GM12878 (cell line): Measurements from ENCODE around the gene ZNF106. TPM values are rescaled to one million over a fixed set of nuclear protein-coding genes. Genes with fewer than 3 reads are reported as not detected.

Experiments used
- ATAC-seq: fragments of 200-7000 bp; cut with Tn5 transposase; 3 replicates; pipeline ENCODE4 v1.9.1; 2020; ENCODE audit warnings: mild to moderate bottlenecking, moderate library complexity
- BruUV-seq: library from RNA; stranded (reverse); fragments of 400-500 nt; replicated peaks from 2 replicates; lab custom pipeline; 2021; lab: Mats Ljungman, UMichigan
- CTCF ChIA-PET: fragments of 300-600 bp; sonication (Branson Sonifier 250); formaldehyde crosslinking; extraction: SDS; loops from one replicate; lab custom pipeline; 2021; ENCODE audit warnings: inconsistent platforms; lab: Yijun Ruan, JAX
- POLR2A ChIA-PET: fragments of 350-600 bp; formaldehyde crosslinking; extraction: SDS; loops from one replicate; lab custom pipeline; 2021; ENCODE audit warnings: inconsistent platforms; lab: Charles Lee
- RAD21 ChIA-PET: fragments of 300-600 bp; sonication (Branson Sonifier 250); formaldehyde crosslinking; loops from one replicate; lab custom pipeline; 2023; ENCODE audit warnings: antibody characterized with exemption; ENCODE audit not compliant: unreplicated experiment; lab: Charles Lee
- SMC1A ChIA-PET: fragments of 300-600 bp; sonication (Branson Sonifier 250); formaldehyde crosslinking; loops from one replicate; lab custom pipeline; 2023; ENCODE audit not compliant: unreplicated experiment, uncharacterized antibody; lab: Charles Lee
- DNase-seq: peaks from one replicate; pipeline ENCODE4 v3.0.0-alpha.2; 2011; ENCODE audit warnings: low read depth, low spot score
- FAIRE-seq: peaks from 3 replicates; lab custom pipeline; 2011; peaks lifted over from hg19 to GRCh38; lab: Jason Lieb, UNC
- H2AFZ ChIP-seq: 2 replicates; pipeline ENCODE4 v1.6.0; 2011; ENCODE audit warnings: low read depth, low read length, control low read depth; ENCODE audit not compliant: control insufficient read depth
- H3K27ac ChIP-seq: 2 replicates; pipeline ENCODE4 v1.5.1; 2011; ENCODE audit warnings: control low read depth; ENCODE audit not compliant: control insufficient read depth, insufficient read depth
- H3K27me3 ChIP-seq, 2 experiments: replicated peaks in 1 of 2; 2 replicates each; pipeline versions ENCODE4 v1.6.0 to v1.6.1; 2011; ENCODE audit warnings: low read length in 1 of 2; ENCODE audit not compliant: control insufficient read depth in 2 of 2, insufficient read depth in 2 of 2
- H3K36me3 ChIP-seq, 2 experiments: 2 replicates each; pipeline ENCODE4 v1.5.1; 2011; ENCODE audit warnings: low read length in 1 of 2; ENCODE audit not compliant: control insufficient read depth in 2 of 2, insufficient read depth in 2 of 2
- H3K4me1 ChIP-seq: 2 replicates; pipeline ENCODE4 v1.6.1; 2011; ENCODE audit warnings: mild to moderate bottlenecking, low read length, moderate library complexity, mixed read lengths; ENCODE audit not compliant: control insufficient read depth, insufficient read depth
- H3K4me2 ChIP-seq: 2 replicates; pipeline ENCODE4 v1.6.0; 2011; ENCODE audit warnings: control low read depth; ENCODE audit not compliant: control insufficient read depth, insufficient read depth
- H3K4me3 ChIP-seq: fragments of 200-600 bp; sonication (generic); 2 replicates; pipeline ENCODE4 v1.5.1; 2016
- H3K79me2 ChIP-seq: 2 replicates; pipeline ENCODE4 v1.6.0; 2011; ENCODE audit warnings: low read length; ENCODE audit not compliant: control insufficient read depth, insufficient read depth
- H3K9ac ChIP-seq: 2 replicates; pipeline ENCODE4 v1.8.0; 2011; ENCODE audit warnings: low read length, control low read depth, mixed read lengths; ENCODE audit not compliant: control insufficient read depth, insufficient read depth
- H3K9me3 ChIP-seq: replicated peaks from 3 replicates; pipeline ENCODE4 v1.5.1; 2011; ENCODE audit warnings: mild to moderate bottlenecking, low read length; ENCODE audit not compliant: control insufficient read depth, insufficient read depth
- H4K20me1 ChIP-seq: 2 replicates; pipeline ENCODE4 v1.6.0; 2011; ENCODE audit not compliant: control insufficient read depth, insufficient read depth
- CHD4 ChIP-seq: fragments of 200-600 bp; sonication (generic); IDR thresholded peaks from 2 replicates; pipeline ENCODE4 v1.6.1; 2016; ENCODE audit warnings: mild to moderate bottlenecking
- JUNB ChIP-seq: IDR thresholded peaks from 2 replicates; pipeline ENCODE4 v1.6.1; 2016; ENCODE audit warnings: antibody characterized with exemption, mild to moderate bottlenecking
- KAT2A ChIP-seq: conservative IDR thresholded peaks from 2 replicates; pipeline ENCODE4 v1.6.1; 2011; ENCODE audit warnings: low read depth, low read length; ENCODE audit not compliant: control insufficient read depth
- NFYB ChIP-seq: IDR thresholded peaks from 2 replicates; pipeline ENCODE4 v1.6.1; 2011; ENCODE audit warnings: low read depth, mild to moderate bottlenecking, low read length, improper control_type of control experiment, moderate library complexity; ENCODE audit not compliant: insufficient read depth
- RB1 ChIP-seq: fragments of 450-650 bp; formaldehyde crosslinking; IDR thresholded peaks from 2 replicates; pipeline ENCODE4 v1.6.1; 2017; ENCODE audit warnings: mild to moderate bottlenecking, borderline replicate concordance
- SPI1 ChIP-seq: IDR thresholded peaks from 2 replicates; pipeline ENCODE4 v1.6.1; 2011; ENCODE audit warnings: low read depth, mild to moderate bottlenecking, low read length, moderate library complexity, borderline replicate concordance; ENCODE audit not compliant: insufficient read depth
- SRF ChIP-seq, 2 experiments: IDR thresholded peaks; 2 replicates each; pipeline ENCODE4 v1.6.1; 2011; ENCODE audit warnings: low read depth in 2 of 2, low read length in 2 of 2, mild to moderate bottlenecking in 1 of 2, moderate library complexity in 1 of 2
- ZBTB11 ChIP-seq: fragments of 450-650 bp; formaldehyde crosslinking; IDR thresholded peaks from 2 replicates; pipeline ENCODE4 v1.5.0; 2022; ENCODE audit warnings: mild to moderate bottlenecking, missing genetic modification characterization
- ZBTB33 ChIP-seq: fragments of 450-650 bp; IDR thresholded peaks from 2 replicates; pipeline ENCODE4 v1.6.1; 2017; ENCODE audit warnings: mild to moderate bottlenecking
- ZNF622 ChIP-seq: fragments of 450-650 bp; IDR thresholded peaks from 2 replicates; pipeline ENCODE4 v1.6.1; 2017; ENCODE audit warnings: mild to moderate bottlenecking, inconsistent platforms
- WGBS: methylation state at CpG from one replicate; pipeline ENCODE4 v1.1.6; 2016; ENCODE audit warnings: low lambda C conversion rate; ENCODE audit not compliant: insufficient replicate concordance, insufficient coverage; ENCODE audit errors: missing lambda C conversion rate; 5-methylcytosine and 5-hydroxymethylcytosine counted together
- in situ Hi-C: fragments of 300-500 bp; cut with MboI; formaldehyde crosslinking; loops from 9 replicates; pipeline ENCODE4 v1.14.3; 2018; ENCODE audit warnings: mixed read lengths
- intact Hi-C: fragments of 100-400 bp; cut with micrococcal nuclease; formaldehyde crosslinking; loops from one replicate; pipeline ENCODE4 v1.14.2; 2022; ENCODE audit not compliant: unreplicated experiment
- polyA plus RNA-seq, 11 experiments: library from polyadenylated mRNA; depleted of rRNA in 4 of 11; unstranded in 6 of 11; stranded (reverse) in 5 of 11; fragments of >200 nt; fragmentation: Nextera tagmentation in 4 of 11; fragmentation: Illumina TruSeq in 1 of 11; extraction: Ambion mirVana in 4 of 11; extraction: Trizol in 1 of 11; gene quantifications; 1 replicate in 1 of 11; 2 replicates in 10 of 11; pipeline versions ENCODE4 v1.2.1 to v1.2.3, GENCODE V29; 2011 to 2016; ENCODE audit warnings: inconsistent platforms in 2 of 11, missing spikeins in 2 of 11, low read depth in 1 of 11
- total RNA-seq, 4 experiments: library from RNA; depleted of rRNA in 3 of 4; stranded (reverse); fragments of >200 nt in 3 of 4; fragmentation: Illumina TruSeq in 1 of 4; extraction: Trizol in 1 of 4; gene quantifications; 2 replicates each; pipeline versions ENCODE4 v1.2.1 to v1.2.3, GENCODE V29; 2013 to 2021

Gene ZNF106
- total and polyA plus RNA-seq, 10 of the 15 experiments (the other 5 are each of a cell fraction or from before 2014, with no cell fraction given) = 10.7 to 45.3 (median 32.5) TPM

- peak; percentile 13 for ATAC-seq
- Histone ChIP-seq H3K9me3 (no peaks in the 10 kb centered on the region), H3K4me2 (peak overlapping the region; percentile 89), H4K20me1 (no peaks in the 10 kb centered on the region), H3K4me1 (peaks cover 12% of the 10 kb centered on the region), H3K79me2 (peaks cover 42% of the 10 kb centered on the region), H3K9ac (peak overlapping the region; percentile 90), H3K36me3 (no peaks in the 10 kb centered on the region), H3K27me3 (no peaks in the 10 kb centered on the region), H3K27ac (peak overlapping the region; percentile 98), H2AFZ (peak overlapping the region; percentile 91)
- in situ Hi-C loops (no loop called here), intact Hi-C loops (no loop called here)
- no peak for DNase-seq
- ChIA-PET SMC1A (interaction anchor here (1.2 to 3.0 kb wide), 9 partner anchors 9 to 162 kb away, joined by 3 to 14 read pairs (median 5); no protein-coding TSS in a partner anchor), POLR2A (interaction anchor here (0.6 to 2.8 kb wide), 10 partner anchors 10 to 217 kb away, joined by 3 to 23 read pairs (median 5); partner anchors contain the start of genes GANC, HAUS2, LRRC57 and STARD9)
- no peak for TF ChIP-seq ZNF622
- TF ChIP-seq, all 136 proteins: peak for 0
- TSS peak; percentile 73 for BruUV-seq
- H3K4me3 ChIP-seq = peak overlapping the region; percentile 98
- RAD21 ChIA-PET = interaction anchor here (1.0 to 2.5 kb wide), 3 partner anchors 11 to 85 kb away, joined by 4 to 17 read pairs (median 5); partner anchors contain the start of gene STARD9
- CTCF ChIA-PET = interaction anchor here (0.7 to 1.0 kb wide), 3 partner anchors 23 to 116 kb away, joined by 3 to 4 read pairs (median 3); no protein-coding TSS in a partner anchor
- no peak for FAIRE-seq
- 0% methylated on average over 11 of the region's 11 CpGs for WGBS
Measured at GRCh38 chr15:42490291-42490670, 660 bp downstream of the ZNF106 start.

GRCh38 chr15:42483677-42484076, 7.3 kb downstream of the ZNF106 start:
- no peak for DNase-seq
- H3K9me3 ChIP-seq = no peaks in the 10 kb centered on the region; the same call in 1 of the 3 replicates
- H3K79me2 ChIP-seq = peaks cover 19% of the 10 kb centered on the region
- H3K27me3 ChIP-seq = no peaks in the 10 kb centered on the region
- BruUV-seq = TSS peak; percentile 11
- POLR2A ChIA-PET = interaction anchor here (0.6 kb wide), 1 partner anchor 41 kb away, joined by 3 read pairs; no protein-coding TSS in a partner anchor
- CTCF ChIA-PET = no interaction called here
- no peak overlapping the region for H3K4me3 ChIP-seq
- ATAC-seq = no peak
- intact Hi-C loops = no loop called here
- no peak overlapping the region for H3K9ac ChIP-seq
- in situ Hi-C loops = no loop called here
- H2AFZ ChIP-seq = no peak overlapping the region
- SMC1A ChIA-PET = interaction anchor here (1.6 kb wide), 1 partner anchor 9 kb away, joined by 5 read pairs; no protein-coding TSS in a partner anchor
- no peak for FAIRE-seq
- 100% methylated on average over 1 of the region's 1 CpG for WGBS
- no peaks in the 10 kb centered on the region for H3K36me3 ChIP-seq
- H3K4me2 ChIP-seq = no peak overlapping the region
- RAD21 ChIA-PET = no interaction called here
- H4K20me1 ChIP-seq = no peaks in the 10 kb centered on the region
- H3K4me1 ChIP-seq = peaks cover 4% of the 10 kb centered on the region; the same call in 1 of the 2 replicates
- no peak overlapping the region for H3K27ac ChIP-seq
- TF ChIP-seq CHD4 (no peak), SPI1 (no peak), SRF (IDR thresholded peaks at IDR 0.05; ENCODE audit: low read depth in 2 of 2, low read length in 2 of 2) (no peak), JUNB (no peak), ZBTB11 (no peak), KAT2A (no peak), NFYB (no peak), RB1 (no peak), ZBTB33 (no peak)
